Hematopoietic multipotent progenitor cell treated with erythropoietin and hydrocortisone succinate and interleukin-3 and kit ligand, for 6 days (in vitro differentiated cells): ENCODE data around the gene C10orf143.
"Not testable (repeated sequence)": the region's sequence is repeated elsewhere in the genome, so short reads cannot be mapped to it uniquely, and the experiment has no call there.

Source experiments
- DNase-seq: peaks from one replicate; pipeline ENCODE4 v3.0.0-alpha.2; 2015

The C10orf143 gene

GRCh38 chr10:130110246-130111112 is at the start of gene C10orf143:
Gene C10orf143 (minus strand): TSS chr10:130110830. CDS start chr10:130110772, 58 bp downstream.
- peak; percentile 96 for DNase-seq

DNA sequence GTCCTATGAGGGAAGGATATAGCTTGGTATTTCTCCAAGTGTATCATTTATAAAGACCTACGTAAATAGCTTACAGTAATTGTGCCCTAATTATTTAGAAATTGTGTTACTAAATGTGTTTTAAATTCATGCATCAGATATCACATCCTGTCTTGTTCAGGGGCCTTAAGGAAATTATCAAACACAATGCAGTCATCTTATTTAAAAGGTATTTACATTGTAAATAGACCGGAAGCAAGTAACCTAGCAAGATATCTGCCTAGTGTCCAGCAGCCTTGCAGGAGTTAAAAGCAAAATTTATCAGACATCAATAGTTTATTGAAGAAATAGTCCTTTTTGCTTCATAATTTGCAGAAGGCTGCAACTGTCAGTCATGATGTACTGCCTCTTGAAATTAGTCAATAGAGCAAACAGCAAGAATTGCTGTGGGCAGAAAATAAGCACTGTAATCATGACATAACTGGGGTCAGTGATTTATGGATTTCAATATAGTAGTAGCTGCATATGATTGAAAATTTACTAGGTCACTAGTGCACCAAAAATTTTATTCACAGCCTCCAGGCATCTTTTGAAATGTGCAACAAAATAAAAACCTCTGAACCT is 48.7 kb upstream of the C10orf143 start:
- DNase-seq = no peak

DNA sequence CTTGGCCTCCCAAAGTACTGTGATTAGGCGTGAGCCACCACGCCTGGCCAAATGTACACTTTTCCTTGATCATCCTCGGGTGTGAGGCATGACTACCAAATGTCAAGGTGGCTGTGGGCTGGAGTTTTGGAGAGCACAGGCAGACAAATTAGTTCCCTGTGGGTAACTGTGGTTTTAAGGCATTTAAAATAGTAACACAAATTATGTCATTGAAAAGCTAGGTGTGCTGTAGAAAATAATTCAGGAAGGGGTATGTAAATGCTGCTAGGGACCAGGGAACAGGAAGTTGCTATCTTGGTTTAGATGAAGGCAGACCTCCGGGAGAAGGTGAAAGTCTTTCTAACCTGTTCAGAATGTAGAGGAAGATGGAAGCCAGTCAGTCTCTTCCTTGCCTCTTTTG is 35.4 kb upstream of the C10orf143 start:
- DNase-seq = no peak

DNA sequence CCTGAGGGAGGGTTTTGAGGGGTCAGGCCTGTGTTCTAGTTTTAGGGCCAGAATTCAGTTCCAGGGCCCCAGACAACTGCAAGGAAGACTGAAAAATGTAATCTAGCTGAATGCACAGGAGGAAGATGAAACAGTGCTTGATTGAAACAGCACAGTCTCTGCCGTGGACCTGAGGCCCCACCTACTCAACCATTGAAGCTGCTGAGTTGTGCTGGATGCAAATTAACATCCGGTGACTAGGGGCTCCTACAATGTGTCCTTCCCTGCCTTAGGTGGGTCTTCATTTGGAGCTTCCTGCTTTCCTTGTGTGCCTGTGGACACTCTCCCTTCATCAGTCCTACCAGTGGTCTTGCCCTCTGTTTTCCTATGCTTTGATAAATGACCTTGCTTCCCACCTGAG is 31.2 kb upstream of the C10orf143 start:
- no peak for DNase-seq

DNA sequence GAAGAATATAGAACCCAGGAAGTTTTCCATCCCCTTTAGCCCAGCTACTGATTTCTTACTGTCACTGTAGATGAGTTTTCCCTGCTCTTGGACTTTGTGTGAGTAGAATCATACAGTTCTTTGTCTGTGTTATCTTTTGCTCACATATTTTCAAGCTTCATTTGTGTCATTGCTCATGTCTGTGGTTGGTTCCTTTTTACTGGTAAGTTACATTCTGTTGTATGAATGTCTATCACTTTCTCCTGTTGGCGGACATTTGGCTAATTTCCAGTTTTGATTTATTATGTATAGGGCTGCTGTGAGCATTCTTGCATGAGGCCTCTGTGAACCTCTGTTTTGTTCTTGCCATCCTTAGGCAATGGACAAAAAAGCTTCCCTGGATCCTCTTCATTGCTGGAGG is 30.8 kb upstream of the C10orf143 start:
- DNase-seq = peak; percentile 91

DNA sequence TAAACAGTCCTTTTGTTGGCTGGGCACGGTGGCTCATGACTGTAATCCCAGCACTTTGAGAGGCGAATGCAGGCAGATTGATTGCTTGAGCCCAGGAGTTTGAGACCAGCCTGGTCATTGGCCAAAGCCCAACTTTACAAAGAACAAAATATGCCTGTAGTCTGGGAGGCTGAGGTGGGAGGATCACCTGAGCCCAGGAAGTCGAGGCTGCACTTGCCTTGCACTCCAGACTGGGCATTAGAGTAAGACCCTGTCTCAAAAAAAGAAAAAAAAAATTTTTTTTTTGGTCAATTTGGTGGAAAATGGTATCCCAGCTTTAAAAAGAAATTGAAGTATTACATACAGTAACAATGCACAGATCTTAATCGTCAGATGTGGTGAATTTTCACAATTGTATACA is 30.4 kb upstream of the C10orf143 start:
- no peak for DNase-seq

- DNase-seq = no peak
These were observed 29.8 kb upstream of the C10orf143 start for GRCh38 chr10:130140425-130140824.

GRCh38 chr10:130138479-130138866 is 27.8 kb upstream of the C10orf143 start:
- DNase-seq = peak; percentile 38

DNA sequence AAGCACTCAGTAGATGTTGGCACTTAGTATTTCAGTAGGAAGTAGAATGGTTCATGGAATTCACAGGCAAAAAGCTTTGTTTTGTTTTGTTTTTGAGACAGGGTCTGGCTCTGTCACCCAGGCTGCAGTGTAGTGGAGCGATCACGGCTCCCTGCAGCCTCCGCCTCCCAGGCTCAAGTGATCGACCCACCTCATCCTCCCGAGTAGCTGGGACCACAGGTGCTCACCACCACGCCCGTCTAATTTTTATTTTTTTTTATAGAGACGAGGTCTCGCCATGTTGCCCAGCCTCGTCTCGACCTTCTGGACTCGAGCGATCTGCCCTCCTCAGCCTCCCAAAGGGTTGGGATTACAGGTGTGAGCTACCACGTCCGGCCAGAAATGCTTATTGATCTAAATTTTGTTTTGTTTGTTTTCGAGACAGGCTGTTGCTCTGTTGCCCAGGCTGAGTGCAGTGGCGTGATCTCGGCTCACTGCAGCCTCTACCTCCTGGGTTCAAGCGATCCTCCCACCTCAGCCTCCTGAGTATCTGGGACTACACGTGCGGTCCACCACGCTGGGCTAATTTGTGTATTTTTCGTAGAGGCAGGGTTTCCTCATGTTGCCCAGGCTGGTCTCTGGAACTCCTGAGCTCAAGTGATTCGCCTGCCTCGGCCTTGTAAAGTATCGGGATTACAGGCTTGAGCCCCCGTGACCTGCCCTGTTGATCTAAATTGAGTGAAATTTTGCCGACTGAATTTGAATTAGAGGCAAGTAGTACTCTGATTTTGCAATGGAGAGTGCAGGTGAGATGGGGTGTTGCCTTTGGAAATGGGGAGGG is 27.2 kb upstream of the C10orf143 start:
- DNase-seq = no peak

DNA sequence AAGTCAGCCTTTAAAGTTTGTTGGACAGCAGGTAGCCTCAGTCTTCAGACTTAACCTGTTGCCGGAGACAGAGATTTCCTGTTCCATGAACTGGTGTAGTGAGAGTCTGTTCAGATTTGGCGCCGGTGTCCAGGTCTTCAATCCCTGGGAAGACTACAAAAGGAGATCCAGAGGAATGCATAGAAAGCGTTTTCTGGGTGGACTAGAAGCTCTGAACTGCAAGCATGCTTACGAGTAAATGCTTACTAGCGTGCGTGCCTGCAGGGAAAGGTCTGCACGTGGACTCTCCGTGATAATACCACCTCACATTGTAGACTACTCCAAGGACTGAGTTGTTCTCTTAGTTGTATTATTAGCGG is 26.4 kb upstream of the C10orf143 start:
- DNase-seq = peak; percentile 45

DNA sequence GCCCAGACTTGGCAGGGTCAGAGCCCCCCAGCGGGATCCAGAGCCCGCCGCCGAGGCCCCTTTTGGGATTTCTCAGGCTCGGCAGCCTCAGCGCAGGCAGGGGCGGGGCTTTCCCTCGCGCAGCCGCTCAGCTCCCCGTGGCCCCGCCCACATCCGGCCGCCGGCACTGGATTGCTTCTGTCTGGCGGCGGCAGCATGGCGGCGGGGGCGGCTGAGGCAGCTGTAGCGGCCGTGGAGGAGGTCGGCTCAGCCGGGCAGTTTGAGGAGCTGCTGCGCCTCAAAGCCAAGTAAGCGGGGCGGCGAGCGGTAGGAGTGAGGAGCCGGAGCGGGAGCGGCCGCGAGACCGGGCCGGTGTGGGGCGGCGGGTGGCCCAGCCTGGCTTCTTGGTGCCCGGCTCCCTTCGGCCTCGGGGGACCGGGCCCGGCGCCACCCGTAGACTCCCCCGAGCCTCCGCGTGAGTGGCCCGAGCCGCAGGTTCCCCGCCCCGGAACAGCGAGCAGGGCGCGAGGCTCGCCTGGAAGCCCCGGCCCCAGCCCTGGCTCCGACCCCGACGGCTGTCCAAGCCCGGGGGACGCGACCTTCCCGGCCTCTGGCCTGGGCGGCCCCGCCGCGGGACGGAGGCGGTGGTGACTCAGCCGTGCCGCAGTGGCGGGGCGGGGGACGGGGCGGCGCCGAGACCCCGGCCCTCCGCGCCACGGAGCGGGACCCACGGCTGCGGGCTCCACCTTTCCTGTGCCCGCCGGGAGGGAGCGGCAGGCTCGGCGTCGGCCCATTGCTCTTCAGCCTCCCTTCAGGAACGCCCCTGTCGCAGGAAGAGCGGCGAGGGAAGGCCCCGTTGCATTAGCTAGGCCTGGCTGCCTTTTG is 25.8 kb upstream of the C10orf143 start, which contains the start of gene GLRX3:
GLRX3 (plus strand) TSS at position 166 of the 864 bp plus-strand sequence; CDS start at position 196, 30 bp downstream.
- peak; percentile 91 for DNase-seq

GRCh38 chr10:130135676-130136225 is 25.1 kb upstream of the C10orf143 start:
- no peak for DNase-seq

- DNase-seq = no peak
These were observed 18.3 kb upstream of the C10orf143 start for GRCh38 chr10:130128922-130129321.

GRCh38 chr10:130128062-130128781 is 17.6 kb upstream of the C10orf143 start:
- no peak for DNase-seq

- DNase-seq = peak; percentile 78
These were observed 16.9 kb upstream of the C10orf143 start for GRCh38 chr10:130127364-130128061.

DNA sequence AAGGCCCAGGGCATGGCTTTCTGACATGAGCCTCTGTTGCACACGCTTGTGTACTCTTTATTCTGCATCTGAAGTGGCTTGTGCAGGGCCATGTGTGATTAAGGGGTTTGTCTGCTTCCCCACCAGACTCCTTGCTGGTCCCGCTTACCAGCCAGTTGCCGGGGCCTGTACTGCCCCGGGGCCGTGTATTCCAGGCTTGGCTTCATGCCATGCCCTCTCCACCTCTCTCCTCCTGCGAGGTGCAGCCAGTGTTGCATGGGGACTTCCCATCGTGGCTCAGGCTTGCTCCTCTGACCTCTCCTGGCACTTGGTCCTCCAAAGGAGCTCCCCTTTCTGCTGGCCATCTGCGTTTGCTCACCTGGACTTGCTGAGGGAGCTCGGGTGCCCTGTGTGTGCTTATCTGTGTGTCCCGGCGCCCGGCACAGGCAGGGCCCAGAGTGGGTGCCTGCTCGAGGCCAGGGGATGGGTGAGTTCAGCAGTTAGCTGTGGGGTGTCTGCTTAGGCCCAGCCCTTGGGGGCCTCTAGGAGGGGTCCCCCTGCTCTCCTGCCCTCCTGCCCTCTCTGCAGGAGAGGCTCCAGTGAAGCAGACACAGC is 11.0 kb upstream of the C10orf143 start:
- DNase-seq = no peak

DNA sequence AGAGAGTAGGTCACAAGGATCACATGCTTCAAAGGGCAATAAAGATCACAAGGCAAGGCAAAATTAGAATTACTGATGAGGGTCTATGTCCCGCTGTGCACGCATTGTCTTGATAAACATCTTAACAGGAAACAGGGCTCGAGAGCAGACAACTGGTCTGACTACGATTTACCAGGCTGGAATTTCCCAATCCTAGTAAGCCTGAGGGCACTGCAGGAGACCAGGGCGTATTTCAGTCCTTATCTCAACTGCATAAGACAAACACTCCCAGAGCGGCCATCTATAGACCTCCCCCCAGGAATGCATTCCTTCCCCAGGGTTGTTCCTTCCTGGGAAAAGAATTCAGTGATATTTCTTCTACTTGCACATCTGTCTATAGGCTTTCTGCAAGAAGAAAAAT is 6.9 kb upstream of the C10orf143 start:
- not testable (repeated sequence) for DNase-seq

DNA sequence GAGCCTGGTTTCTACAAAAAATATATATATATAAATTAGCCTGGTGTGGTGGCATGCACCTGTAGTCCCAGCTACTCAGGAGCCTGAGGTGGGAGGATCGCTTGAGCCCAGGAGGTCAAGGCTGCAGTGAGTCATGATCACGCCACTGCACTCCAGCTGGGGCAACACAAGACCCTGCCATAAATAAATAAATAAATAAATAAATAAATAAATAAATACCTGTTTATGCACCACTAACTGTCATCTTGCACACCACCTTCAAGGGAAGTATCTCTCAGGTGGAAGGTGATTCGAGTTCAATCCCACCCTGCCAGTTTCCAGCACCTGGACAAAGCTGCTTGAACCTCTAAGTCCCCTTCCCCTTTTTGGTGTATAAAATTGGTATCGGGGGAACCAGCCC is 6.3 kb upstream of the C10orf143 start:
- DNase-seq = not testable (repeated sequence)

DNA sequence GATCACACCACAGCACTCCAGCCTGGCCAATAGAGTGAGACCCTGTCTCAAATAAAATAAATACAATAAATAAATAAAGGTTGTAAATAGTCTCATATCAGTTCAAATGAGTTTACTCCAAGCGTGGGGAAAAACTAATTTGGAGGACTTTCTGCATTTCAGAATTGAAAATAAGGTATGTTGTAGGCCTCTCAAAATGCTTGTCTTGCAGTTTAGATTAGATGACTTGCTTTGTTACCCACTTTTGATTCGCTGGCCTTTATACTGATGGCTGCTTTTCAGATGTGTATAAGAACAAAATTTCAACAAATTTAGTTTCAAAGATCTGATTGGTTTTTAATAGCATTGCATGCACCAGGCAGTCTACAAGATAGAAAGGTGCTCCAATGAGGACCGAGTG is 2.2 kb upstream of the C10orf143 start:
- no peak for DNase-seq

- DNase-seq = no peak
These were observed 1.2 kb upstream of the C10orf143 start for GRCh38 chr10:130111852-130112180.
